Measurements from ENCODE around the gene LSM14B.

DNA sequence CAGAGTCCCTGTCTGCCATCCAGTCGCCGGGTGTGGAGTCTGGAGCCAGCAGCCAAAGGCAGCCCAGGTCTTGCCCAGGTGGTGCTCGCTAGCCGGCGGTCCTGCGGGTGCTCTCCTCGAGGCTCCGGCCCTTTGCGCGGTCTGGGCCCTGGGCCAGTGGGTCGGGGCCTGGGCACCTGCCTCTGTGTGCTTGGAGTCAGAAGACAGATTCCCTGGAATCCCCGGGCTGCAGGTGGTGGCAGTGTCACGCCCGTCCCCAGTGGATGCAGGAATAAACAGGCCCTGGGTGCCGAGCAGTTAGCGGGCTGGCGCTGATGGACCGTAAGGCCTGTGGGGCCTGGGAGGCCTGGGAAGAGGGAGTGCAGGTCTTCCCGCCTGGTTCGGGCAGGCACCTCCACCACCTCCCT is 26.6 kb downstream of the LSM14B start:
- TF ChIP-seq, protein P1, sequence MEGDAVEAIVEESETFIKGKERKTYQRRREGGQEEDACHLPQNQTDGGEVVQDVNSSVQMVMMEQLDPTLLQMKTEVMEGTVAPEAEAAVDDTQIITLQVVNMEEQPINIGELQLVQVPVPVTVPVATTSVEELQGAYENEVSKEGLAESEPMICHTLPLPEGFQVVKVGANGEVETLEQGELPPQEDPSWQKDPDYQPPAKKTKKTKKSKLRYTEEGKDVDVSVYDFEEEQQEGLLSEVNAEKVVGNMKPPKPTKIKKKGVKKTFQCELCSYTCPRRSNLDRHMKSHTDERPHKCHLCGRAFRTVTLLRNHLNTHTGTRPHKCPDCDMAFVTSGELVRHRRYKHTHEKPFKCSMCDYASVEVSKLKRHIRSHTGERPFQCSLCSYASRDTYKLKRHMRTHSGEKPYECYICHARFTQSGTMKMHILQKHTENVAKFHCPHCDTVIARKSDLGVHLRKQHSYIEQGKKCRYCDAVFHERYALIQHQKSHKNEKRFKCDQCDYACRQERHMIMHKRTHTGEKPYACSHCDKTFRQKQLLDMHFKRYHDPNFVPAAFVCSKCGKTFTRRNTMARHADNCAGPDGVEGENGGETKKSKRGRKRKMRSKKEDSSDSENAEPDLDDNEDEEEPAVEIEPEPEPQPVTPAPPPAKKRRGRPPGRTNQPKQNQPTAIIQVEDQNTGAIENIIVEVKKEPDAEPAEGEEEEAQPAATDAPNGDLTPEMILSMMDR (IDR thresholded peaks at IDR 0.05): no peak
- TF ChIP-seq POLR2AphosphoS5 (IDR thresholded peaks at IDR 0.05) (no peak), EP300 (IDR thresholded peaks at IDR 0.05) (no peak), POLR2A (IDR thresholded peaks at IDR 0.05) (no peak)
